Mesothelial cell of epicardium (in vitro differentiated cells): Measurements from ENCODE around the gene PTPN1. TPM values are rescaled to one million over a fixed set of nuclear protein-coding genes. Genes with fewer than 3 reads are reported as not detected.

Experiments used
- DNase-seq, 2 experiments: peaks; one replicate each; pipeline ENCODE4 v3.0.0; 2021; ENCODE audit warnings: low spot score in 2 of 2; ENCODE audit not compliant: unreplicated experiment in 2 of 2
- H3K27ac Mint-ChIP-seq: 2 replicates; pipeline ENCODE4 v1.8.0; 2021; ENCODE audit warnings: mixed read lengths
- H3K27me3 Mint-ChIP-seq: 2 replicates; pipeline ENCODE4 v1.8.0; 2021; ENCODE audit warnings: low read depth, mixed read lengths
- H3K36me3 Mint-ChIP-seq: 2 replicates; pipeline ENCODE4 v1.8.0; 2021; ENCODE audit warnings: mixed read lengths
- H3K4me1 Mint-ChIP-seq: 2 replicates; pipeline ENCODE4 v1.8.0; 2021; ENCODE audit warnings: mixed read lengths
- H3K4me3 Mint-ChIP-seq: 2 replicates; pipeline ENCODE4 v1.8.0; 2021; ENCODE audit warnings: mild to moderate bottlenecking, moderate library complexity, mixed read lengths
- H3K9me3 Mint-ChIP-seq: 2 replicates; pipeline ENCODE4 v1.8.0; 2021; ENCODE audit warnings: mixed read lengths
- CTCF ChIP-seq: fragments of 200-600 bp; sonication (generic); IDR thresholded peaks from one replicate; pipeline ENCODE4 v1.5.0; 2021; ENCODE audit warnings: antibody characterized with exemption; ENCODE audit not compliant: unreplicated experiment
- total RNA-seq: library from RNA; stranded (reverse); gene quantifications from 3 replicates; pipeline ENCODE4 v1.2.1, GENCODE V29; 2021

Gene PTPN1
- total RNA-seq, 1 donor from 2014 or later: 27.7 TPM

- no peak for TF ChIP-seq CTCF
- Mint-ChIP-seq H3K27ac (peak overlapping the region; percentile 70), H3K27me3 (no peaks in the 10 kb centered on the region), H3K4me3 (peak overlapping the region; percentile 13), H3K36me3 (no peaks in the 10 kb centered on the region), H3K9me3 (no peaks in the 10 kb centered on the region), H3K4me1 (peaks cover 63% of the 10 kb centered on the region)
- DNase-seq: no peak
Observed at GRCh38 chr20:50513169-50514034, 3.2 kb downstream of the PTPN1 start.

GRCh38 chr20:50514035-50514337 lies 3.8 kb downstream of the PTPN1 start:
- Mint-ChIP-seq H3K4me1 (peaks cover 61% of the 10 kb centered on the region), H3K27ac (peak overlapping the region; percentile 1), H3K27me3 (no peaks in the 10 kb centered on the region), H3K4me3 (no peak overlapping the region), H3K9me3 (no peaks in the 10 kb centered on the region), H3K36me3 (no peaks in the 10 kb centered on the region)
- no peak for TF ChIP-seq CTCF
- no peak for DNase-seq

GRCh38 chr20:50514750-50515149 lies 4.6 kb downstream of the PTPN1 start:
- Mint-ChIP-seq H3K4me1 (peaks cover 58% of the 10 kb centered on the region), H3K27ac (no peak overlapping the region), H3K27me3 (no peaks in the 10 kb centered on the region), H3K36me3 (no peaks in the 10 kb centered on the region), H3K4me3 (no peak overlapping the region), H3K9me3 (no peaks in the 10 kb centered on the region)
- no peak for DNase-seq
- no peak for TF ChIP-seq CTCF

- no peaks in the 10 kb centered on the region for H3K36me3 Mint-ChIP-seq
- no peak for DNase-seq
- no peak overlapping the region for H3K4me3 Mint-ChIP-seq
- no peaks in the 10 kb centered on the region for H3K9me3 Mint-ChIP-seq
- no peak for TF ChIP-seq CTCF
- H3K4me1 Mint-ChIP-seq: peaks cover 58% of the 10 kb centered on the region
- H3K27me3 Mint-ChIP-seq: no peaks in the 10 kb centered on the region
- no peak overlapping the region for H3K27ac Mint-ChIP-seq
Observed at GRCh38 chr20:50515471-50516106, 5.4 kb downstream of the PTPN1 start.

- no peak for TF ChIP-seq CTCF
- Mint-ChIP-seq H3K4me3 (no peak overlapping the region), H3K36me3 (no peaks in the 10 kb centered on the region), H3K27me3 (no peaks in the 10 kb centered on the region), H3K4me1 (peaks cover 52% of the 10 kb centered on the region), H3K27ac (no peak overlapping the region), H3K9me3 (no peaks in the 10 kb centered on the region)
- DNase-seq: no peak
Observed at GRCh38 chr20:50516180-50516934, 6.2 kb downstream of the PTPN1 start.
